Upper lobe of right lung (tissue), 1 donor: ENCODE results near the gene NCOA3. TPM values are rescaled to one million over a fixed set of nuclear protein-coding genes. Genes with fewer than 3 reads are reported as not detected.

Source experiments
- ATAC-seq: fragments of 200-7000 bp; cut with Tn5 transposase; one replicate; pipeline ENCODE4 v1.9.1; 2020; ENCODE audit warnings: mild to moderate bottlenecking, moderate library complexity
- DNase-seq: peaks from one replicate; pipeline ENCODE4 v3.0.0-alpha.2; 2020
- H3K27ac ChIP-seq: fragments of 200-600 bp; one replicate; pipeline ENCODE4 v1.8.0; 2022
- H3K27me3 ChIP-seq: fragments of 200-600 bp; one replicate; pipeline ENCODE4 v1.8.0; 2022; ENCODE audit warnings: mild to moderate bottlenecking
- H3K36me3 ChIP-seq: fragments of 200-600 bp; one replicate; pipeline ENCODE4 v1.8.0; 2022
- H3K4me1 ChIP-seq: fragments of 200-600 bp; one replicate; pipeline ENCODE4 v1.8.0; 2022
- H3K4me3 ChIP-seq: fragments of 200-600 bp; one replicate; pipeline ENCODE4 v1.8.0; 2022; ENCODE audit warnings: mild to moderate bottlenecking
- H3K9me3 ChIP-seq: fragments of 200-600 bp; one replicate; pipeline ENCODE4 v1.8.0; 2022
- intact Hi-C: fragments of 100-400 bp; cut with DNase I; formaldehyde crosslinking; loops from one replicate; pipeline ENCODE4 v1.11.0; 2022
- total RNA-seq: library from RNA; stranded (reverse); fragmentation: NEBNext Ultra II Directional; extraction: Animal tissue kit (Norgen Biotek cat#: 25700); gene quantifications from one replicate; pipeline ENCODE4 v1.2.1, GENCODE V29; 2021
- TF ChIP-seq, protein P1 (sequence below): fragments of 200-600 bp; IDR thresholded peaks from one replicate; pipeline ENCODE4 v1.8.0; 2022; ENCODE audit warnings: antibody characterized with exemption
- donor health status: DM: no; HTN: yes; CAD: no; lungs with severe emphysema.

Gene NCOA3
- total RNA-seq, 1 donor from 2014 or later: 48.8 TPM

DNA sequence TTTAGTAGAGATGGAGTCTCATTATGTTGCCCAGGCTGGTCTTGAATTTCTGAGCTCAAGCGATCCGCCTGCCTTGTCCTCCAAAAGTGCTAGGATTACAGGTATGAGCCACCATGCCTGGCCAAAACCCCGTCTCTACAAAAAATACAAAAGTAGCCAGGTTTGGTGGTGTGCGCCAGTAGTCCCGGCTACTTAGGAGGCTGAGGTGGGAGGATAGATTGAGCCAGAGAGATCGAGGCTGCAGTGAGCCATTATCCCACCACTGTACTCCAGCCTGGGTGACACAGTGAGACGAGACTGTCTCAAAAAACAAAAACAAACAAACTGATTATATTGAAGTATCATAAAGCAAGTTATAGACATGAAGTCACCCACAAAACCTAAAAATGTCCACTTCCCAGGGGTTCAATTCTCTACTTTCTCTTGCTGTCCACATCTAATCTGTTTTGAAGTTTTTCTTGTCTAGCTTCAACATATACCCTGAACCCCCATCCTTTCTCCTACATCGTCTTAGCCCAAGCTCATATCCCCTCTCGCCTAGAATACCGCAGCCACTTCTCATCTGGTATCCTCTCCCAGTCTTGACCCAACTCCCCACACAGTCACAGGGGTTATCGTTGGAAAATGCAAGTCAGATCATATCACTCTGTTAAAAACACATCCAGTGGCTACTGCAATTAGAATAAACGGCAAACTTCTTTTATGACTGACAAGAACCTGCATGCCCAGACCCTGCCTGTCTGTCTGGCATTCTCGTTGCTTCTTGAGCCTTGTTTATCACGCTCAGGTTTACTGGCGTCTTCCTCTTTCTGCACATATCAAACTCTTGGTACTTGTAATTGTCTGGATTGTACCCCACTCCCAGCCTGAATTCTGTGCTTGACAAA, 20.1 kb upstream of the NCOA3 start:
- H3K4me3 ChIP-seq: no peak overlapping the region
- intact Hi-C loops: no loop called here
- TF ChIP-seq, protein P1, sequence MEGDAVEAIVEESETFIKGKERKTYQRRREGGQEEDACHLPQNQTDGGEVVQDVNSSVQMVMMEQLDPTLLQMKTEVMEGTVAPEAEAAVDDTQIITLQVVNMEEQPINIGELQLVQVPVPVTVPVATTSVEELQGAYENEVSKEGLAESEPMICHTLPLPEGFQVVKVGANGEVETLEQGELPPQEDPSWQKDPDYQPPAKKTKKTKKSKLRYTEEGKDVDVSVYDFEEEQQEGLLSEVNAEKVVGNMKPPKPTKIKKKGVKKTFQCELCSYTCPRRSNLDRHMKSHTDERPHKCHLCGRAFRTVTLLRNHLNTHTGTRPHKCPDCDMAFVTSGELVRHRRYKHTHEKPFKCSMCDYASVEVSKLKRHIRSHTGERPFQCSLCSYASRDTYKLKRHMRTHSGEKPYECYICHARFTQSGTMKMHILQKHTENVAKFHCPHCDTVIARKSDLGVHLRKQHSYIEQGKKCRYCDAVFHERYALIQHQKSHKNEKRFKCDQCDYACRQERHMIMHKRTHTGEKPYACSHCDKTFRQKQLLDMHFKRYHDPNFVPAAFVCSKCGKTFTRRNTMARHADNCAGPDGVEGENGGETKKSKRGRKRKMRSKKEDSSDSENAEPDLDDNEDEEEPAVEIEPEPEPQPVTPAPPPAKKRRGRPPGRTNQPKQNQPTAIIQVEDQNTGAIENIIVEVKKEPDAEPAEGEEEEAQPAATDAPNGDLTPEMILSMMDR: no peak
- no peak overlapping the region for H3K27ac ChIP-seq
- no peaks in the 10 kb centered on the region for H3K27me3 ChIP-seq
- no peak for ATAC-seq
- no peaks in the 10 kb centered on the region for H3K4me1 ChIP-seq
- DNase-seq: no peak
- no peaks in the 10 kb centered on the region for H3K9me3 ChIP-seq
- no peaks in the 10 kb centered on the region for H3K36me3 ChIP-seq

GRCh38 chr20:47482705-47483104, 19.0 kb upstream of the NCOA3 start:
- Histone ChIP-seq H3K27ac (no peak overlapping the region), H3K36me3 (no peaks in the 10 kb centered on the region), H3K27me3 (no peaks in the 10 kb centered on the region), H3K9me3 (no peaks in the 10 kb centered on the region), H3K4me3 (no peak overlapping the region), H3K4me1 (peaks cover 2% of the 10 kb centered on the region)
- TF ChIP-seq, protein P1: no peak
- ATAC-seq (no peak), DNase-seq (no peak)
- intact Hi-C loops: no loop called here

- Histone ChIP-seq H3K4me1 (peaks cover 3% of the 10 kb centered on the region), H3K27ac (no peak overlapping the region), H3K9me3 (no peaks in the 10 kb centered on the region), H3K4me3 (no peak overlapping the region), H3K36me3 (no peaks in the 10 kb centered on the region), H3K27me3 (no peaks in the 10 kb centered on the region)
- intact Hi-C loops: no loop called here
- TF ChIP-seq, protein P1: no peak
- no peak for ATAC-seq
- no peak for DNase-seq
These were observed 17.4 kb upstream of the NCOA3 start for GRCh38 chr20:47484303-47484702.

DNA sequence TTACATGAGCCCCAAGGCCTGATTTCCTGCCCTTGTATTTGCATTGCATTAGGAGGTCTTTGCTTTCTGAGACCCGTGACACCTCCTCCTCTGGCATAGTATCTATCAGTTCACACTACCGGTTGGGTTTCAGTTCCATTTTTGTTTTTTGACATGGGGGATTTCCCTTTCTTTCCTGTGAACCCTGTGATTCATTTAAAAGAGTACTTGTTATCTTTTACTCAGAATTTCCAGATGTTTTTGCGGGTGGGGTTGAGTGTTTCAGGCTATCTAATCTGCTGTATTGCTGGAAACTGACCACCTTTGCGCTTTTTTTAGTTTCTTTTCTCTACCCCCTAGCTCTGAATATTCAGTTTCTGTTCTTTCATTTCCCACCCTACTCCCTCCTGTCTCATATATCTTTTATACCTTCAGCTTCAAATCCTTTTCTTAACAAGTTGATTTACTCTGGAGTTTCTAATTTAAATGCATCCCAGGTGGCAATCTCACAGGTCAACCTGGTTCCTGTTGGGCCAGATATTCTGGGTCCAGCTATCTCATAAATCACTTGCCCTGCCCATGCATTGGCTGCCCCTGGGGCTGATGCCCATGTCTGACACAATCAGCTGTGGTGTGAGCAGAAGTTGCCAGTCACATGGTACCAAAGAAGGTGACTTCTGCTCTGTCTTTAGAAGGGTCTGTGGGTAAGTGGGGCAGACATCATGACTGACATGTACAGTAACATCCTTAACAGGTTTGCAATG, 14.3 kb upstream of the NCOA3 start:
- no peaks in the 10 kb centered on the region for H3K27me3 ChIP-seq
- H3K4me3 ChIP-seq: no peak overlapping the region
- H3K9me3 ChIP-seq: no peaks in the 10 kb centered on the region
- H3K36me3 ChIP-seq: no peaks in the 10 kb centered on the region
- ATAC-seq (peak; percentile 61), DNase-seq (no peak)
- no peak overlapping the region for H3K27ac ChIP-seq
- intact Hi-C loops: no loop called here
- H3K4me1 ChIP-seq: peaks cover 3% of the 10 kb centered on the region
- TF ChIP-seq, protein P1: no peak

DNA sequence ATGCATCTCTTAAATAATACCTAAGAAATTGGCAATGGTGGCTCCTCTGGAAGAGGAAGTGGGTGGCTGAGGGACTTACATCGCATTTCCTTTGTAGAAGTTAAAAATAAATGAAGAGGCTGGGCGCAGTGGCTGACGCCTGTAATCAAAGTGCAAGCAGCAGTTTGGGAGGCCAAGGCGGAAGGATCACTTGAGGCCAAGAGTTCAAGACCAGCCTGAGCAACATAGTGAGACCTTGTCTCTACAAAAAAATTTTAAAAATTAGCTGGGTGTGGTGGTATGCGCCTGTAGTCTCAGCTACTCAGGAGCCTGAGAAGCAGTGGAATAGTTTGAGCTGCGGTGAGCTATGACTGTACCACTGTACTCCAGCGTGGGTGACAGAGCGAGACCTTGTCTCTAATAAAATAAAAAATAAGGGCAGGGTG, 12.2 kb upstream of the NCOA3 start:
- intact Hi-C loops: no loop called here
- Histone ChIP-seq H3K4me1 (peaks cover 24% of the 10 kb centered on the region), H3K9me3 (no peaks in the 10 kb centered on the region), H3K27ac (no peak overlapping the region), H3K36me3 (no peaks in the 10 kb centered on the region), H3K27me3 (no peaks in the 10 kb centered on the region), H3K4me3 (no peak overlapping the region)
- ATAC-seq: peak; percentile 47
- TF ChIP-seq, protein P1: no peak
- no peak for DNase-seq
